ENCODE results near the gene HSPG2. TPM values are rescaled to one million over a fixed set of nuclear protein-coding genes. Genes with fewer than 3 reads are reported as not detected.

HSPG2 gene
- total RNA-seq, 2 donors from 2014 or later, result 148 to 152 TPM

GRCh38 chr1:21878009-21878773, 58.9 kb downstream of the HSPG2 start:
- no peak for DNase-seq
- no peak overlapping the region for H3K9ac ChIP-seq (ENCODE audit: low read depth in 2 of 2, low read length in 2 of 2)
- TF ChIP-seq, protein P1, sequence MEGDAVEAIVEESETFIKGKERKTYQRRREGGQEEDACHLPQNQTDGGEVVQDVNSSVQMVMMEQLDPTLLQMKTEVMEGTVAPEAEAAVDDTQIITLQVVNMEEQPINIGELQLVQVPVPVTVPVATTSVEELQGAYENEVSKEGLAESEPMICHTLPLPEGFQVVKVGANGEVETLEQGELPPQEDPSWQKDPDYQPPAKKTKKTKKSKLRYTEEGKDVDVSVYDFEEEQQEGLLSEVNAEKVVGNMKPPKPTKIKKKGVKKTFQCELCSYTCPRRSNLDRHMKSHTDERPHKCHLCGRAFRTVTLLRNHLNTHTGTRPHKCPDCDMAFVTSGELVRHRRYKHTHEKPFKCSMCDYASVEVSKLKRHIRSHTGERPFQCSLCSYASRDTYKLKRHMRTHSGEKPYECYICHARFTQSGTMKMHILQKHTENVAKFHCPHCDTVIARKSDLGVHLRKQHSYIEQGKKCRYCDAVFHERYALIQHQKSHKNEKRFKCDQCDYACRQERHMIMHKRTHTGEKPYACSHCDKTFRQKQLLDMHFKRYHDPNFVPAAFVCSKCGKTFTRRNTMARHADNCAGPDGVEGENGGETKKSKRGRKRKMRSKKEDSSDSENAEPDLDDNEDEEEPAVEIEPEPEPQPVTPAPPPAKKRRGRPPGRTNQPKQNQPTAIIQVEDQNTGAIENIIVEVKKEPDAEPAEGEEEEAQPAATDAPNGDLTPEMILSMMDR (IDR thresholded peaks at IDR 0.05), result no peak
- H3K4me1 ChIP-seq, result no peaks in the 10 kb centered on the region
- peaks cover 15% of the 10 kb centered on the region for H3K36me3 ChIP-seq
- no peaks in the 10 kb centered on the region for H3K27me3 ChIP-seq
- no peaks in the 10 kb centered on the region for H3K9me3 ChIP-seq
- no peak overlapping the region for H3K27ac ChIP-seq
- intact Hi-C loops (cut with DNase I), result loop anchor here (5.0 kb wide), 1 partner anchor 84 kb away; no protein-coding TSS in a partner anchor
- no peak overlapping the region for H3K4me3 ChIP-seq

GRCh38 chr1:21876267-21876666, 60.8 kb downstream of the HSPG2 start:
- DNase-seq, result no peak
- Histone ChIP-seq H3K9me3 (no peaks in the 10 kb centered on the region), H3K9ac (ENCODE audit: low read depth in 2 of 2, low read length in 2 of 2) (no peak overlapping the region), H3K4me3 (no peak overlapping the region), H3K4me1 (no peaks in the 10 kb centered on the region), H3K27me3 (no peaks in the 10 kb centered on the region), H3K27ac (no peak overlapping the region), H3K36me3 (peaks cover 15% of the 10 kb centered on the region)
- TF ChIP-seq, protein P1 (IDR thresholded peaks at IDR 0.05), result no peak
- intact Hi-C loops (cut with DNase I), result loop anchor here (5.0 kb wide), 1 partner anchor 86 kb away; no protein-coding TSS in a partner anchor

DNA sequence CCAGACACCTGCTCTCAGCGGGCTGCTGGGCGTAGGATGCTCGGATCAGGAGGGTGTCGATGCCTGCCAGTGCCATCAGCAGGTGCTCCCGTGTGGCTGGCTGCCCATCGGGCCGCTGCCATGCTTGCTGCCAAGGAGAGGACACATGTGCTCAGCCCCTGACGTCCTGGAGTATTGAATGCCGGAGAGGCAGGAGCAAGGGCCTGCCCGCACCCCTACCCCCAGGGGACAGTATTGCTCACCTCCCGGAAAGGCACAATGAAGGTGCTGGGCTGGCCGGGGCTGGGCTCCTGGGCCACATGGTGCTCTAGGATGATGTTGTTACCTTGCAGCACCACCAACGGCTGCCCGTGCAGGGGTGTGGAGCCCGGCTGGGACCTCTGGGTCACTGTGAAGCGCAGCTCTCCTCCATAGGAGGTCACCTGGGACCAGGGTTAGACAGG, 61.5 kb downstream of the HSPG2 start:
- no peak overlapping the region for H3K9ac ChIP-seq (ENCODE audit: low read depth in 2 of 2, low read length in 2 of 2)
- peaks cover 15% of the 10 kb centered on the region for H3K36me3 ChIP-seq
- no peaks in the 10 kb centered on the region for H3K4me1 ChIP-seq
- intact Hi-C loops (cut with DNase I), result loop anchor here (5.0 kb wide), 1 partner anchor 87 kb away; no protein-coding TSS in a partner anchor
- TF ChIP-seq, protein P1 (IDR thresholded peaks at IDR 0.05), result no peak
- no peak overlapping the region for H3K4me3 ChIP-seq
- no peaks in the 10 kb centered on the region for H3K27me3 ChIP-seq
- no peak for DNase-seq
- no peak overlapping the region for H3K27ac ChIP-seq
- no peaks in the 10 kb centered on the region for H3K9me3 ChIP-seq

DNA sequence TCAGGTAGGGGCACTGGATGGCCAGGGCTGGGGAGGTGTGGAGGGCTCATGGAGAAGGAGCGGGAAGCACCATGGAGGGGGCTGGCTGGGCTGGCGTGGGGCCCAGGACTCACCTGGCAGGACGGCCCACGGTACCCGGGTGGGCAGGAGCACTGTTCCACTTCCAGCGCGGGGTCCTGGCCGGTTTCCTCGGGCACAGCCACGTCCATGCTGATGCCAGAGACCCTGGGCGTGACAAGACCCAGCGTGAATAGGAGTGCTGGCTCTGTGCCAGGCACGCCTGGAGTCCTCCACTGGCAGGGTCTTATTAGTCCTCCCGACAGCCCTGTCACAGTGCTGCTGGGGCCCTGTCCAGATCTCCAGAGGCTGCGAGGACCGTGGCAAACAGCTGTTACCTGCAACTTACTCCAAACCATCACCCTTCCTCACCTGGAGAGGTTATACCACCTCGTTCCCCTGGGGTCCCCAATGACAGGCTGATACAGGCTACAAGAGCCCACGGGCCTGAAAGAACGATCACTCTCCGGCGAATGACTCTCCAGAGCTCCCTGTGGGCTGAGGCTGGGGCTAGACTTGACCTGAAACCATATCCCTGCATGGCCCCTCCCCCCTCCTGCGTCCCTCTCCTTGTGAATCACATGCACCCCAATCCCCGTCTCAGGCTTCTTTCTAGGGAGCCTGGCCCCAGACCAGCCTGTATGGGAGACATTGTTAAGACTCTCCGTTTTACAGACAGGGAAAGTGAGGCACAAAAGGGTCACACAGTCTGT, 62.1 kb downstream of the HSPG2 start:
- H3K9me3 ChIP-seq, result no peaks in the 10 kb centered on the region
- TF ChIP-seq, protein P1 (IDR thresholded peaks at IDR 0.05), result no peak
- peaks cover 15% of the 10 kb centered on the region for H3K36me3 ChIP-seq
- H3K4me1 ChIP-seq, result no peaks in the 10 kb centered on the region
- DNase-seq, result no peak
- intact Hi-C loops (cut with DNase I), result loop anchor here (5.0 kb wide), 1 partner anchor 87 kb away; no protein-coding TSS in a partner anchor
- H3K4me3 ChIP-seq, result no peak overlapping the region
- no peak overlapping the region for H3K27ac ChIP-seq
- H3K9ac ChIP-seq (ENCODE audit: low read depth in 2 of 2, low read length in 2 of 2), result no peak overlapping the region
- H3K27me3 ChIP-seq, result no peaks in the 10 kb centered on the region

DNA sequence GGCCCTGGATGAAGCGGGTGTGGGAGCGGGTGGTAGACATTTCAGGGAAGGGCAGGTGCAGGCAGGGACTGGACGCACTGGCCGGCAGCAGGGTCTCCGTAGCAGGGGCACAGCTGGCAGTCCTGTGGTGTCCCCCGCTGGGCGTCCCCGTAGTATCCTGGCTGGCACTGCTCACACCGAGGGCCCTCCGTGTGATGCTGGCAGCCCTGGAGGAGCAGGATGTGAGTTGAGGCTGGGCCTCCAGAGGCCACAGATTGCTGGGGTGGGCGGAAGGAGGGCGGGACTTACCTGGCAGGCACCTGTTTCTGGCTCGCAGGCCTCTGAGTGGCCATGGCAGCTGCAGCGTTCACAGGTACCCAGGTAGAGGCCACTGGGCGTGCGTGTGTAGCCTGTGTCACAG, 62.8 kb downstream of the HSPG2 start:
- Histone ChIP-seq H3K9ac (ENCODE audit: low read depth in 2 of 2, low read length in 2 of 2) (no peak overlapping the region), H3K9me3 (no peaks in the 10 kb centered on the region), H3K4me3 (no peak overlapping the region), H3K36me3 (peaks cover 15% of the 10 kb centered on the region), H3K27ac (no peak overlapping the region), H3K4me1 (no peaks in the 10 kb centered on the region), H3K27me3 (no peaks in the 10 kb centered on the region)
- TF ChIP-seq, protein P1 (IDR thresholded peaks at IDR 0.05), result no peak
- no peak for DNase-seq
- intact Hi-C loops (cut with DNase I), result no loop called here

Measured in colonic mucosa (tissue), 4 donors.